Neuron (in vitro differentiated cells): Measurements from ENCODE around the gene S100A9.

Experiments
- H2AFZ ChIP-seq: one replicate; pipeline ENCODE4 v1.6.1; 2013; ENCODE audit warnings: low read depth, mild to moderate bottlenecking, inconsistent platforms, low read length, moderate library complexity
- H3K27me3 ChIP-seq: one replicate; pipeline ENCODE4 v1.6.1; 2013; ENCODE audit warnings: low read length; ENCODE audit not compliant: insufficient read depth
- H3K36me3 ChIP-seq: one replicate; pipeline ENCODE4 v1.6.1; 2013; ENCODE audit warnings: low read length; ENCODE audit not compliant: insufficient read depth
- H3K4me1 ChIP-seq: one replicate; pipeline ENCODE4 v1.6.1; 2013; ENCODE audit warnings: low read length; ENCODE audit not compliant: insufficient read depth
- H3K4me3 ChIP-seq: 2 replicates; pipeline ENCODE4 v1.5.1; 2013; ENCODE audit warnings: mild to moderate bottlenecking, low read length, moderate library complexity
- H3K9me3 ChIP-seq: one replicate; pipeline ENCODE4 v1.6.1; 2013; ENCODE audit warnings: low read length

Gene S100A9

DNA sequence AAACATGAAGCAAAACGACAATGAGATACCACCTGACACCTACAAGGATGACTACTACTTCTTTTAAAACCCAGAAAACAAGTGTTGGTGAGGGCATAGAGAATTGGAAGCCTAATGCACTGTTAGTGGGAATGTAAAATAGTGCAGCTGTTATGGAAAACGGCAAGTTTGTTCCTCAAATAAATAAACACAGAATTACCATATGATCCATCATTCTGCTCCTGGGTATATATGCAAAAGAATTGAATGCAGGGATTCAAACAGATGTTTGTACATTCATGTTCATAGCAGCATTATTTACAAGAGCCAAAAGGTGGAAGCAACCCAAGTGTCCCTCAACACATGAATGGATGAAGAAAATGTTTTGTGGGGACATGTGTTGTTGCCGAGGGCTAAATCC is 34.6 kb downstream of the S100A9 start:
- Histone ChIP-seq H3K27me3 (peaks cover 25% of the 10 kb centered on the region), H2AFZ (no peak overlapping the region), H3K4me1 (no peaks in the 10 kb centered on the region), H3K36me3 (no peaks in the 10 kb centered on the region), H3K4me3 (no peak overlapping the region), H3K9me3 (no peaks in the 10 kb centered on the region)

DNA sequence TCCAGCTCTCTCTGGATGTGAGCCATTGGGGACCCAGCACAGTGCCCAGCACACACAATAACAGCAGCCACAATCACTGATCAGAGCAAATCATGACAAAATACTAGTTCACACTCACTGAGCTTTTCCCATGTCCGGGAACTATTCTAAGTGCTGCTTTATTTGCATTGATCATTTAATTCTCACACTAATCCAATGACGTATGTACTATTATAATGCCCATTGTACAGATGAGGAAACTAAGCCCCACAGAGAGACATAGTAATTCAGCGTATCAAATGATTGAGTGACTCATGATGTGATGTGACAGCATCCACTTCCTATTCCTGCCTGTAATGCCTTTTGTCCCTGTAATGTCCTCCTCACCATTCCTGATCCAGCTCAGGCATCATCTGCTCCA is 35.2 kb downstream of the S100A9 start:
- H3K27me3 ChIP-seq = peaks cover 31% of the 10 kb centered on the region
- no peak overlapping the region for H3K4me3 ChIP-seq
- no peak overlapping the region for H2AFZ ChIP-seq
- H3K4me1 ChIP-seq = no peaks in the 10 kb centered on the region
- H3K9me3 ChIP-seq = no peaks in the 10 kb centered on the region
- no peaks in the 10 kb centered on the region for H3K36me3 ChIP-seq

DNA sequence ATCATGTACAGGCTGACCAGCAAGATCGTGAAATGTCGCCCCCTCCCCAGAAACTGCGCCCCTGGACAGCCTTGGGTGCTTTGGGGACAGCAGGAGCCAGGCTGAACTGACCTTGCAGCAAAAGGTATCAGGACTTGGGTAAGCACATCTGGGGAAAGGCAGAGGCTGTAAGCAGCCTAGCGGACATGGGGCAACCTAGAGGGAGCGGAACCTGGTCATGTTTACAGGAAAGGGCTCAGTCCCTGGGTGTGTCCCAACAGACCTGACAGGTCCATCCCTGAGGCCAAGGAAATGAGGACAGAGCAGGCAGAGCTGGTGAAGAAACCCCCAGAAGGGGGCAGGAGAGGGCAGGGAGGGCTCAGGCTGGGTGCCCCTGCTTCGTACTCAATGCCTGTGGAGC is 36.3 kb downstream of the S100A9 start:
- Histone ChIP-seq H2AFZ (no peak overlapping the region), H3K36me3 (no peaks in the 10 kb centered on the region), H3K27me3 (peaks cover 33% of the 10 kb centered on the region), H3K9me3 (no peaks in the 10 kb centered on the region), H3K4me1 (no peaks in the 10 kb centered on the region), H3K4me3 (no peak overlapping the region)

DNA sequence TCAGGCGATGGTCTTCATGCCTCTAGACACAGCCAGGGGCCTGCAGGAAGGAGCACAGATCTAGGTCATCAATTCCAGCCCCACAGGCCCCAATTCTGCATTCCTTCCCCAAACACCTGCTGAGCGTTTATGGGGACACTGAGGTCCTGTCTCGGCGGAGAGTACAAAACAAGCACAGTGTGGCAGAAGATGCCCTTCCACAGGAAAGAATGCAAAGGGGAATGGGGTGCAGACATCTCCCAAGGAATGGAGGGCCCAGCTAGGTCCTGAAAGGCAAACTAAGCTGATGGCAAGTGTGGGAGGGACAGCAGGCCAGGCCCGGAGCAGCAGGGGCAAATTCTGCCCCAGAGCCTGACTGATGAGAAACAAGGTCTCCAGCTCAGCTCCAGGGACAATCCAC is 36.7 kb downstream of the S100A9 start:
- H3K4me3 ChIP-seq = no peak overlapping the region
- H3K36me3 ChIP-seq = no peaks in the 10 kb centered on the region
- no peaks in the 10 kb centered on the region for H3K9me3 ChIP-seq
- no peak overlapping the region for H2AFZ ChIP-seq
- no peaks in the 10 kb centered on the region for H3K4me1 ChIP-seq
- H3K27me3 ChIP-seq = peaks cover 37% of the 10 kb centered on the region

DNA sequence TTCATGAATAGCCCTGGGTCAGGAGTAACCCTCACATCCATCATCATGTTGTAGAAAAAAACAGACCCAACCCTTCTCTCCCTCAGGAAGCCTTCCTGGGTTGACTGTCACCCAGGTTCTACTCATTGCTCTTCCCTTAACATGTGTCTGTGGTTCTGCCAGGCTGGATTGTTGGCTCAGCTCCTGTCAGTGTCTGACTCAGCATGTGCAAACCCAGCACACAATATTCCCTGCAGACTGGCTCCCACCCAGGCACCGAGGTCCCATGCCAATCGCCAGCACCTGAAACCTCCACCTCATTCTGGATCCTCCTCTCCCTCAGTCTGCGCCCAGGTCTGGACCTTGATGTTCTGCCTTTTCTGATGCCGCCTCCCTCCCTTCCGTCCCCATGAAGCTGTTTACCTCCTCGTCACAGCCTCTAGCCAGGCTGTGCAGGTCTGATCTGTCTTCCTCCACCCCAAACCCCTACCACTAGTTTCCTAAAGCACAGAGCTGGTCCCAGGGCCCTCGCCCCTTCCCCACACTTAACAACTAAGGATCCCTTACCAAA is 37.6 kb downstream of the S100A9 start:
- Histone ChIP-seq H3K9me3 (no peaks in the 10 kb centered on the region), H3K4me1 (no peaks in the 10 kb centered on the region), H3K4me3 (no peak overlapping the region), H3K36me3 (no peaks in the 10 kb centered on the region), H3K27me3 (peaks cover 42% of the 10 kb centered on the region), H2AFZ (no peak overlapping the region)

DNA sequence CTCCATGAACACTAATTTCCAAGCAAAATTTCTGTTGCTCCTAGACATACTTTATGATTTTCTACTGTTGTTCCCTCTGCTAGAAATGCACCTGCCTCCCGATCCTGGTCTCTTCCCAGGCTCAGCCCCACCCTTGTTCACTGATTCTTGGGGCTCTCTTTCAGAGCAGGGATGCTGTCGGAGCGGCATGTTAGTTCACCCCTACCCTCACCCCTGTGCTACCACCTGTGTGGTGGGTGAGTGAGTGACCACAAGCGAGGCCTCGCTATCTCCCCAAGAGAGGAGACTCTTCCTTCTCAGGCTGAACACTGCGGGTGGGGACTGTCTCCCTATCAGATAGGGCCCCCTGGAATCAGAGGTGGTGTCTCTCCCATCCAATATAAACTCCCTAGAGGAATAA is 38.1 kb downstream of the S100A9 start:
- Histone ChIP-seq H3K27me3 (peaks cover 37% of the 10 kb centered on the region), H3K4me1 (no peaks in the 10 kb centered on the region)

DNA sequence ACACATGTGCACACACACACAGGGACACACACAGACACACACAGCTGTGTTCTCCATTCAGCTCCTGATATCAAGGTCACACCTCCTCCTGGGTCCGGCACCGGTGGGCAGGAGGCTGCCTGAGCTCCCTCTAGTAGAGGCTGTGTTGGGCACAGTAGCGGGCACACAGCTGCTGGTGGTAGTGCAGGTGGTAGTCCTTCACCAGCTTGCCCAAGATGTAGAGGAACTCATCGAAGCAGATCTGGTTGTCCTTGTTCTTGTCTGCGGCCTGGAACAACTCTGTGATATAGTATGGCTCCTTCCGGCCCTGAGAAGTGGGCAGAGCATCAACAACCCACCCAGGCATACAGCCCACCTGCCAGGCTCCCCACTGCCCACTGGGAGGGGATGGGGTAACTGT is 38.8 kb downstream of the S100A9 start:
- H3K9me3 ChIP-seq = no peaks in the 10 kb centered on the region
- H3K27me3 ChIP-seq = peaks cover 40% of the 10 kb centered on the region
- no peak overlapping the region for H2AFZ ChIP-seq
- no peaks in the 10 kb centered on the region for H3K36me3 ChIP-seq
- no peak overlapping the region for H3K4me3 ChIP-seq
- H3K4me1 ChIP-seq = no peaks in the 10 kb centered on the region

More for the DNA sequence above, 38.1 kb downstream of the S100A9 start:
- Histone ChIP-seq H3K4me3 (no peak overlapping the region), H3K36me3 (no peaks in the 10 kb centered on the region), H3K9me3 (no peaks in the 10 kb centered on the region), H2AFZ (no peak overlapping the region)

DNA sequence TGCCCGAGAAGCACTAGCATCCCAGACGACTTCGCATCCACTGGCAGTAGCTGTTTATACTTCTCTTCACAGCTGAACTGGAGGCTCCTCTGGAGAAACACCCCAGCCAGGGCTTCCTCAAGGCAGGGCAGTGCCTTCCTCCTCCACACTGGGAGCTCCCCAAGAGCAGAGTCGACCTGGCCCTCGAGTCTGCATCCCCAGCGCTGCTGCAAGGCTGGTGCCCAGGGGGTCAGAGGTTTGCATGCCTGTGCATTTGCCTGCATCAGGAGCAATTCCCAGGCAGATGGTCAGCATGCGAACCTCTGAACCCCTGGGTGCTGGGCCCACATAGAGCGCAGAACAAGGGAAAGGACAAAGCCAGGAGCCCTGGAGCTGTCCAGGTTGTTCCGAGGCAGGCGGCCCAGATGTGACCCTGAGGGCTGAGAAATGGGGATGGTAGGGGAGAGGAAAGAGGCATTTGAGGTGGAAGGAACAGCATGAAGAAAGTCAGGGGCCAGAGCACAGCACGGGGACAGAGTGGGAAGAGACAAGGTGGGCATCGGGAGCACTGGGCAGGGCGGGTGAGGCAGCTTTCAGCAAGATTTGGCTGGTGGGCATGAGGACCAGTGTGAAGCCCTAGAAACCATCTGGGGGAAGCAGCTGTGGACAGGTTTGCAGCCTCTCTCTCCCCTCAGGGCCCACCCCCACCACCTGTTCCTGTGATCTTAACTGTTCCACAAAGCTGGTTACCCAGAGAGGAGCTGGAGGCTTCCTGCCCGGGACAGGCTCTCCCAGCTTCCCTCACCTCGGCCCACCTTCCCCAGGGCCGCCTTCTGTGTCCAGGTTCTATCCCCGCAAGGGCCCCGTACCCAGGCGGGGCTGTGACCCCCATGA is 39.6 kb downstream of the S100A9 start:
- Histone ChIP-seq H3K27me3 (peaks cover 41% of the 10 kb centered on the region), H2AFZ (no peak overlapping the region), H3K36me3 (no peaks in the 10 kb centered on the region), H3K4me1 (no peaks in the 10 kb centered on the region), H3K4me3 (no peak overlapping the region), H3K9me3 (no peaks in the 10 kb centered on the region)

DNA sequence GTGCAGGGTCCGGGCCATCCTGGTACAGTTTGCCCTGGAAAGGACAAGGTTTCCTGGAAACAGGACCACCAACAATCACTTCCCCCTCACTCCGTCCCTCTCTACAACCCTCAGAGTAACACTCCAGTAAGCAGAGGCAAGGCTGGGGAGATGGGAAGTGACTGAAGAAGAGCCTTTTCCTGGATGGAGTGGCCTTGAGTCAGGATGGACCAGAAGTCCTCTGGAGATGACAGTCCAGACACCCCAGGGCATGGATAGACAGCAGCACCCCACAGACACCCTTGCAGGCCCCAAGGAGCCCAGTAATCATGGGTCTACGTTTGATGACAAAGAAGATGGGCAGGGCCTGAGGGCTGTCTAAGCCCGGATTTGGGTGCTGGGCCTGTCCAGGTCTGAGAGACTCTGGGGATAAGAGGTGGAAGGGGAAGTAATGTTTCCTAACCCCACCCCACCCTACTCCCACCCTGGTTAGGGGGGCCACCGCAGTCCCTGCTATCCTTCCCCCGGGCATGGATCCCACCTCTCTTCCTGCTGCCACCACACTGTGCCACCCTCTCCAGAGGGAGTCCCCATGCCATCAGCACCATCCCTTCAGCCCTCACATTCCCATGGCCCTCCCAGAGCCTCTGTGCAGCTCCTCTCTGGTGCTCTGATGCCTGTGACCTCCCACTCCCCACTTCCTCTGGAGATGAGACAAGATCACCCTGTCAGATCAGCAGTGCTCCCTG is 40.4 kb downstream of the S100A9 start:
- no peaks in the 10 kb centered on the region for H3K9me3 ChIP-seq
- peaks cover 41% of the 10 kb centered on the region for H3K27me3 ChIP-seq
- no peaks in the 10 kb centered on the region for H3K4me1 ChIP-seq
- no peak overlapping the region for H3K4me3 ChIP-seq
- no peak overlapping the region for H2AFZ ChIP-seq
- no peaks in the 10 kb centered on the region for H3K36me3 ChIP-seq

DNA sequence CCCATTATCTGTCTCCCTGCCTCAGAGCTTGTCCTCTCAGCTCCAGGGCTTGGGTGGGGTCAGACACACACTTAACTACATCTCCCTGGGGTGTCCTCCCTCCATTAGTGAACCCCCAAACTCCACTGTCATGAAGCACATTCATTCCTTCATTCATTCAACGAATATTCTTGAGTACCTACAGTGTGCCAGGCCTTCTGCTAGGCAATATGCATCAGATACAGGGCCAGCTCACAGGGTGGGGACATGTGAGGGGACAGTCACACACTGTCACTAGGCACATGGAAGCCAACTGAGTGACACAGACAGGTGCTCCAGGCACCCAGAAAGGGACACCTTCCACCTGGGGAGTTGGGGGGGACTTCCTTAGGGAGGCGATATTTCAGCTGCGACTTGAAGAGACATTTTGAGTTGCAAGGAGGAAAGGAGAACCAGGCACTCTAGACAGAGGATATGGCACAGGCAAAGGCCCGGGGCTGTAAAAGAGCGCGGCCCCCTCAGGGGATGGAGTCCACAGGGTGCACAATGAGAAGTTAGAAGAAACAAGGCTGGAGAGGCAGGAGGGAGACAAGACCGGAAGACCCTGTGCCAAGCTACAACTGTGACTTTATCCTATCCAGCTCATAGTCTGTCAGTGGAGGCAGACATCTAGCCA is 41.9 kb downstream of the S100A9 start:
- no peak overlapping the region for H2AFZ ChIP-seq
- no peak overlapping the region for H3K4me3 ChIP-seq
- no peaks in the 10 kb centered on the region for H3K9me3 ChIP-seq
- peaks cover 41% of the 10 kb centered on the region for H3K27me3 ChIP-seq
- H3K4me1 ChIP-seq = no peaks in the 10 kb centered on the region
- H3K36me3 ChIP-seq = no peaks in the 10 kb centered on the region

DNA sequence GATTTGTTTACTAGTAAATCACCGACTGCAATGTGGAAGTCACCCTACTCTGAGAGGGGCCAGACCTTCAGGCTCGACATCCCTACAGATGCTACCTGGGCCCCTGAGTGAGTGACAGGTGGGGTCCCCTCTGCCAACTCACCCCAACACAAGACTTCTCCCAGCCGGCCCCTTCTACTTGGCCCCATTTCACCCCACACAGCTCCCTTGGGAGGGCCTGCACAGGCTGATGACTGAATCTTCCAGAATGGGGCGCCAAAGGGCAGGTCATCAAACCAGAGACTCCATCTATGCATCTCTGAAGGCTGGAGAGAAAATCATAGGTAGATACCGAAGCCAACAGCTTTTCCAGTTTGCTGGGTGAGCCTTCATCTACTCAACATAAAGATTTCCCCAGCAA is 42.6 kb downstream of the S100A9 start:
- H2AFZ ChIP-seq = no peak overlapping the region
- H3K4me3 ChIP-seq = no peak overlapping the region

DNA sequence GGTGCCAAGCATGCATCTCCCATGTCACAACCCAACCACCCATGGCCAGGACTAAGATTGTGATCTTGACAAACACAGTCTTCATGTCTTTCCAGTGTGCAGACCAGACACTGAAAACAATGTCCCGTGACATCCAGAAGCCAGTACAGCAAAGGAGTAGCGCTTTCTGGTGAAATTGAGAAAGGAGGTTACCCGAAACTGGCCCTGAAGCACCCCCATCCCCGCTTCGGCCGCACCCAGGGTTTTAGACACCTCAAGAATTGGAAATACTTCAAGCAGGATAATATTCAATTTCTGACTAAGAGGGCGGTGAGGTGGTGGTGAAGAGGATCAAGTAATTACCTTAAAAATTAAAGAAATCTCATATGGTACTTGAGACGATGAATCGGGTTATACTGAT is 43.8 kb downstream of the S100A9 start:
- Histone ChIP-seq H3K4me1 (no peaks in the 10 kb centered on the region), H3K9me3 (no peaks in the 10 kb centered on the region), H2AFZ (no peak overlapping the region), H3K27me3 (peaks cover 31% of the 10 kb centered on the region), H3K4me3 (no peak overlapping the region), H3K36me3 (no peaks in the 10 kb centered on the region)

More for the DNA sequence above, 42.6 kb downstream of the S100A9 start:
- no peaks in the 10 kb centered on the region for H3K4me1 ChIP-seq
- H3K9me3 ChIP-seq = no peaks in the 10 kb centered on the region
- H3K27me3 ChIP-seq = peaks cover 40% of the 10 kb centered on the region
- H3K36me3 ChIP-seq = no peaks in the 10 kb centered on the region

DNA sequence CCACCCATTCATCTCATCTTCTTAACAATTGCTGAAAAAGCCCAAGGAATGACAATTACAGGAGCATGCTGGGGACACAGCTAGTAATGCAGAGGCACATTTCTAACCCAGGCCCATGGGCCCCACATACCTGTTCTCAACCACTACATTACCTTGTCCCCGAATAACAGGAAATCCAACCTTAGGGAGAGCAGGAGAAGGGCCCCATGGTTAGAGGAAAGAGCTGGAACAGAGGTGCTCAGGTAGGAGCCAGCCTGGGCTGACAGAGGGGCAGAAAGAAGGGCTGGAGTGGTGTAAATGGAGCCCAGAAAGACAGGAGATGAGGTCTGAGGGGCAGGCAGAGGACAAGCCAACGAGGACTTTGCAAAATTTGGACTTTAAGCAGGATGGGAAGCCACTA is 44.6 kb downstream of the S100A9 start:
- H3K4me3 ChIP-seq = no peak overlapping the region
- no peak overlapping the region for H2AFZ ChIP-seq
- no peaks in the 10 kb centered on the region for H3K4me1 ChIP-seq
- peaks cover 23% of the 10 kb centered on the region for H3K27me3 ChIP-seq
- no peaks in the 10 kb centered on the region for H3K9me3 ChIP-seq
- no peaks in the 10 kb centered on the region for H3K36me3 ChIP-seq
